GM21786 (cell line): Measurements from ENCODE around the gene ATXN7.

ENCODE experiments used
- ATAC-seq: cut with Tn5 transposase; IDR thresholded peaks from one replicate; pipeline ENCODE4 v1.9.1; 2021; ENCODE audit not compliant: unreplicated experiment

The ATXN7 gene

DNA sequence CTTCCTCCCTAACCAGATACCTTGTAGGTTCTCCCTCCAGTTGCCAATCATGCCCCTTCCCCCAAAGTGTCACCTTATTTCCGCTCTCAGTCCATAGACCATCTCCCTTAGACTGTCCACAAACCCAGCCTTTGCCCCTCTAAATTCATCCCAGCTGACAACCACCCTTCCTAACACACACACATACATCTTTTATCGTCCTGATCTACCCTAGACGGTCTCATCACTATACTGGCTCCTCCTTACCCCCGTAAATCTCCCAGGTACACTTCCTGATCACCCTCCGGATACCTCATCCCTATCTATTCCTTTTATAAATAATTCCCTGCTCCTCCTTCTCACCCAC, 890 bp upstream of the ATXN7 start:
- no peak for ATAC-seq

DNA sequence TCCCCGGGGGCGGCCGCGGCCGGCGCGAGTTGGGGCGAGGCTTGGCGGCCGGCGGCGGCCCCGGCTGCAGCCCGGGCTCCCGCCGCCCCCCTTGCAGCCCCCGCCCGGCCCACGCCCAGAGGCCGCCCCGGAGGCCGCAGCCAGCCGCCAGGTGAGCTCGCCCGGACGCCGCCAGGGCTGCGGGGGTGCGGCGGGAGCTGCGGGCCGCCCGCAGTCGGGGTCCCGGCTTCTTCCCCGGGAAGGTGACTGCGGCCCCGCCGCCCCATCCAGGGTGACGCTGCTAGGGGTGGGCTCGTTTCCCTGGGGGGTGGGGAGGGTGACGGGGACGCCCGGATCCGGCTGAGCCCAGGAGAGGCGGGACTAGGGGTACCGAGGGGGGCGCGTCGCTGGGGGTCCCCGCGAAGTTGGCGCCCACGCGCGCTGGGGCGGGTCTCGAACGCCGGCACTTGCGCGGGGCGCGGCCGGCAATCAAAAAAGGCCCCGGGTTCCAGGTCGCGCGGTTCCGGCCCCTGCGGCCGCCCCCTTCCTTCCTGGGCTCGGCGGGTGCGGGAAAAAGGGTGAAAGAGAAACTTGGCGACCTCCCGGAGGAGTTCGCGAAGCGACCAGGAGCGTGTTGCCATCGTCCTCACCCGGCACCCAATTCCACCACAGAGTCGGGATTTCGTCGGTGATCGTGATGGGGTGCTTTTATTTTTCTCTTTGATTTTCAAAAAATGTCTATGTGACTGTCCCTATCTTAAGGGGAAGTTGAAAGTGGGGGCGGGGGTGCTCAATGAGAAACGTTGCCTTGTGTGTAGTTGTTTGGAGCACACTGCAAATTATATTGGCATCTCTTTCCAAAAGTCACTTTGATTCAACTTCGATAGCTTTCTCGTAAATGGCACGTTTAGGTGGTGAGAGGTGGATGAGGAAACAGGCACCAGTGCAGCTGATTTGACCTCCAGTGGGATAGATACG, 619 bp downstream of the ATXN7 start:
- ATAC-seq: peak; percentile 33

DNA sequence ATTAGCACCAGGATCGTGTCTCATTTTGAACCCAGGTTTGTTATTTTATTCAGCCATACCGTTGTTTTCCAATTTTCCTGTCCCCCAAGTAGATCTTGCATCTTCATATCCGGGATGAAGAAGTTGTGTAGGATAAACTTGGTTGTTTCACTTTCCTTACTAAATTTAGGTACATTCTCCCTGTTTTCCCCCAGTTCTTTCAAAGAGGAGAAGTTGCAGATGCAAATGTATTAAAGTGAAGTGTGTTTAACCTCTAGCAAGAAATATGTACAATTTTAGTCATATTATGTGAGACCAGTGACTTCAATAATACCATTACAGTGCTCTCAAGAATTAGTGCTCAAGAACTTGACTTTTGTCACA, 1.3 kb downstream of the ATXN7 start:
- ATAC-seq: no peak

DNA sequence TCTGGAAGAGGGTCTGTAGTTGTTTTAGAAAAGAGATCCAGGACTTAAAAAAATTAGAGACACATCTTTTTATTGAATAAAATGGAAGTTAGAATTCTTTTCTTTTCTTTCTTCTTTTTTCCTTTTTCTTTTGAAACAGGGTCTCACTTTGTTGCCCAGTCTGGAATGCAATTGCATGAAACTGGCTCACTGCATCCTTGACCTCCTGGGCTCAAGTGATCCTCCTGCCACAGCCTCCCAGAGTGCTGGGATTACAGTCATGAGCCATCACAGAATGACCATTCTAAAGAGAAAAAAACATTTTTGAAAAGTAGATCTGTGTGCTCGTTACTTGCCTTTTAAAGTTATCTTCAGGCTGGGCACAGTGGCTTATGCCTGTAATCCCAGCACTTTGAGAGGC, 3.6 kb downstream of the ATXN7 start:
- no peak for ATAC-seq

- no peak for ATAC-seq
Measured at GRCh38 chr3:63869940-63870614, 6.4 kb downstream of the ATXN7 start.

DNA sequence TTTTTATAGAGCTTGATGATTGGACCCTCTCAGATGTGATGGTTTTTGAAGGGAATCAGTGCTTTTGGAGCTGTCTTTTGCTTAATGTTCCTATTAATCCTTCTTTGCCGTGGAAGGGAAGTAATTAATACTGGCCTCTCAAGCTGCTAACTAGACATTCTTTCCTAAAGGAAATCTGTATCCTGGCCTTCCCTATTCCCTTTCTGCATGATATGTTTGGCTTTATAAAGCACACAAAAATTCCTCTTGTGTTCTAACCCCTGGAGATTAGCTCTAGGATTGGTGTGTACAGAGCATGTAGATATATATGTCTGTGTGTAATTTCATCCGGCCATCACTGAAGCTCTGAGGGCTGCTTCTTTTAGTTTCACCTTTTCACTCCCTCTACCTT, 6.9 kb downstream of the ATXN7 start:
- ATAC-seq: no peak

DNA sequence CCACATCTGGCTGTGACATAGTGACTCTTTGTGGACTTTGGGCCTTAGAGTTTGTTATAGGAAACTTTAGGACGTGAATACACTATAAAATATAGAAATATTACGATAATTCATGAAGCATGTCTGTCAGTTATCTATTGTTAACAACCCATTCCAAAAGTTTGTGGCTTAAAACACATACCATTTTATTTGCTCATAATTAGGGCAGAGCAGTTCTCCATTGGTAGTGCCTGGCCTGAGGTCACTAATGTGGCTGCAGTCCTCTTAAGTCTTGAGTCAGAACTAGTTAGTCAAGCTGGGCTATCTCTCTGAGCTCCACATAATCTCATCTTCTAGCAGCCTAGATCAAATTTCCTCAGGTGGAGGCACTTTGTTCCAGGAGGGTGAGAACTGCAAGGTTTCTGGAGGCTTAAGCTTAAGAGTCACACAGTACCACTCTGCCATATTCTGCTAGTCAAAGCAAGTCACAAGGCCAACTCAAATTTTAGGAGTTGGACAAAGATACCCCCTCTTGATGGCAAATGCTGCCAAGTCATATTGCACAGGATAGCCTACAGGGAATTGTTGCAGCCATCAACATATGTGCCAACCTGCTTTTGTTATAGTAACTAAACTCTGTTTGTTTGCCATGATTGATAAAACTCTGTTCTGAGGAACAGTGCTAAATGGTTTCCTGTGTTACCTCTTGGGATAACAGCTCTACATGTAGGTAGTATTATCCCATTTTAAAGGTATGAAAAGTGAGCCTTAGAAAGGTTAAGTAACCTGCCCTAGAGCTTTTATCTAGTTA, 8.7 kb downstream of the ATXN7 start:
- no peak for ATAC-seq

DNA sequence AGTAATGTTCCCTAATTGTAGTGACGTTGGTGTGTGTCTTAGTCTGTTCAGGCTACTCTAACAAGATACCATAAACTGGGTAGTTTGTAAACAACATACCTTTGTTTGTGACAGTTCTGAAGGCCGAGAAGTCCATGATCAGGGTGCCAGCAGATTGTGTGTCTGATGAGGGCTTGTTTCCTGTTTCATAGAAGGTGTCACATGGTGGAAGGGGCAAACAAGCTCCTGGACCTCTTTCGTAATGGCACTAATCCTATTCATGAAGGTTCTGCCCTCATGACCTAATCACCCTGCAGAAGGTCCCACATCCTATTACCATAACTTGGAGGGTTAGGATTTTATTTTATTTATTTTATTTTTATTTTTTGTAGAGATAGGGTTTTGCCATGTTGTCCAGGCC, 11.1 kb downstream of the ATXN7 start:
- ATAC-seq: no peak

DNA sequence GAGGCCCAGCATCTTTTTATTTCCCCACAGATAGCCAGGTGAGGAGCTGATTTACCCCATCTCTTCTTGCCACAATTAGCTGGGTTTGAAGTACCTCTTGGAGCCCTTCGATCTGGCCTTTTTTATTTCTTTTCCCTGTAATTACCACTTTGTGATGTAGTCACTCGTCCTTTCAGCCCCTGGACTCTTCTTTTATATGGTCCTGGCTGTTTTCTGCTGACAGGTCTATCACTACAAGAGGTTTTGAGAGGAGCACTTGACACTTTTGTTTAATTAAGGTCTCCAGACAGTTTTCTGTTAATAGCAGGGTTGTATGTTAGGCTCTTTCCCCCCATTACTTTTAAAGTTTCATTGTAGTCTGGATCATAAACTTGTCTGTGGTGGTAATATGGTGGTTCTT, 11.8 kb downstream of the ATXN7 start:
- ATAC-seq: no peak

DNA sequence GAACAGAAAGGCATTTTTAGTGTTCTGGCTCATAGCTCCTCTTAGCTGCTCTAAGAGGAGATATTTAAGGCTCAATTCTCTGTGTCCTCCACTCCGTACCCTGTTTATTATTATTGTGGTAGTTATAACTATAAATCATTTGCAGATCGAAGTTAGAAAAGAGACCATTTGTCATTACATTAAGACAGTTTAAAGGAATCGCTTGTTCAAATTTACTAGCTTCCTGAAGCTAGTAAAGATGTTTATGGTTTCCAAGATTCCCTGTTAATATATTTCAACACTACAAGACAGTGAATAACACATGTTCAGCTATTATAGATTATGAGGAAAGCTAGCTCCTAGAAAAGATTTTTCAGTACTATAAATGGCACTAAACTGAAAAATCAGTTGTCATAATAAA, 12.6 kb downstream of the ATXN7 start:
- no peak for ATAC-seq

GRCh38 chr3:63877737-63878393, 14.2 kb downstream of the ATXN7 start:
- ATAC-seq: no peak

GRCh38 chr3:63878394-63879060, 14.9 kb downstream of the ATXN7 start:
- no peak for ATAC-seq

GRCh38 chr3:63880653-63881052, 17.0 kb downstream of the ATXN7 start:
- no peak for ATAC-seq

DNA sequence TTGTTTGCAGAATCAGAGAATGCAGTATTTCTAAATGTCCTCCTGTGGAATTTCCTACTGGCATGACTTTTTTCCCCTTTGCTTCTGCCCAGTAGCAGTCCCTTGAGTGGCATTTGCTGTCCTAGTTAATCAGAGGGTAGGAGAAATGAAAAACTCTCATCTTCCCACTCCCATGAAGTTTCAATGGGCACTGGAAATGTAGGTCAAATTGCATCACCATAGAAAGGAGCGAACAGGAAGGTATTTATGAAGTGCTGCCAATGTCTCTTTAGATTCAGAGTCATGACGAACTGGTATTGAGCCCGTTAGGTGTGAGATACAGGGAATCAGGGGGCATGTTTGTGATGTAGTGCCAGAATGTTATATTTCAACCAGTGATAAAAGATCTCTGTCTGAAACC, 23.2 kb downstream of the ATXN7 start:
- no peak for ATAC-seq

DNA sequence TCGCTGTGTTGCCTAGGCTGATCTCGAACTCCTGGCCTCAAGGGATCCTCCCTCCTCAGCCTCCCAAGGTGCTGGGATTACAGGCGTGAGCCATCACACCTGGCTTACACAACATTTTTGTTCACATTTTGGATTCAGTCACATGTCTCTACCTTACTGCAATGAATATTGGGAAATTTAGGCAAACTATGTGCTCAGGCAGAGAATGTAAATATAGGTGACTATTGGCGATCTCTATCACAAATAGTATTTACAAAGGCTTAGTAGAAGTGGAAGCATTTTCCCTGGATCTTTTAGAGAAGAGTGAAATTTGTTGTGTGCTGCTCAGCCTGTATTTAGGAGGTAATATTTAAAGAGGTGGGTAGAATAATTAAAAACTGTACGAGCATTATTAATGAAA, 27.9 kb downstream of the ATXN7 start:
- no peak for ATAC-seq

- no peak for ATAC-seq
Measured at GRCh38 chr3:63892773-63893352, 29.2 kb downstream of the ATXN7 start.

GRCh38 chr3:63895422-63896189, 31.9 kb downstream of the ATXN7 start:
- no peak for ATAC-seq

- ATAC-seq: peak; percentile 70
Measured at GRCh38 chr3:63896332-63897030, 32.8 kb downstream of the ATXN7 start.

DNA sequence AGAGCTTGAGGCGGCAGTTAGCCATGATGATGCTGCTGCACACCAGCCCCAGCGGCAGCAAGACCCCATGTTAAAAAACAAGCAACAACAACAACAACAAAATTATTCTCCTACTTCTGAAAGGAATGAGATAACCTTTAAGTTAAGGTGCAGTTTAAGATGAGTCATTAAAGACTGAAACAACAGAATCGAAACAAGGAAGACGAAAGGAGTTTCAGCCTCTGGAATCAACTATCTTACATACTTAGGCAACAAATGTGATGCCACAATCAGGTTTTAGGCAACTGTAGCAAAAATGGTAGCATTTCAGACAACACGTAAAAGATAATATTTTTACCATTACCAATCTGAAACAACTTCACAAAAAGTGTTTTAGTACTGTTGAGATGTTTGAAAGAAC, 36.3 kb downstream of the ATXN7 start:
- ATAC-seq: no peak
